LHCN-M2 (cell line): ENCODE measurements around the gene MBLAC1. TPM values are rescaled to one million over a fixed set of nuclear protein-coding genes. Genes with fewer than 3 reads are reported as not detected.

Experiments used
- DNase-seq: peaks from one replicate; pipeline ENCODE4 v3.0.0-alpha.2; 2012; ENCODE audit warnings: low read depth
- polyA plus RNA-seq: library from polyadenylated mRNA; unstranded; fragments of >200 nt; gene quantifications from one replicate; pipeline ENCODE4 v1.2.1, GENCODE V29; 2012; ENCODE audit warnings: missing spikeins
- total RNA-seq: library from RNA; depleted of rRNA; stranded (reverse); fragments of >200 nt; gene quantifications from 2 replicates; pipeline ENCODE4 v1.2.3, GENCODE V29; 2014; rRNA removed

MBLAC1 gene
- 1.9 and 5.9 TPM in 2 replicates for total RNA-seq
- polyA plus RNA-seq: 4.5 TPM

- DNase-seq: peak; percentile 93
Observed at GRCh38 chr7:100126931-100127865, at the start of gene MBLAC1. Gene MBLAC1, plus strand, starts transcription at chr7:100126967. Its CDS starts 429 bp downstream, at chr7:100127396.

- DNase-seq: no peak
Observed at GRCh38 chr7:100077205-100077604, 49.6 kb upstream of the MBLAC1 start.

- no peak for DNase-seq
Observed at GRCh38 chr7:100079024-100079560, 47.7 kb upstream of the MBLAC1 start.

- peak; percentile 27 for DNase-seq
Observed at GRCh38 chr7:100080907-100081534, 45.7 kb upstream of the MBLAC1 start.

GRCh38 chr7:100081535-100082102 is 45.1 kb upstream of the MBLAC1 start, which contains the start of gene ZNF3:
Gene ZNF3, minus strand, starts transcription at chr7:100081723. Its CDS starts 4,366 bp downstream, at chr7:100077357.
- peak; percentile 100 for DNase-seq

GRCh38 chr7:100082978-100083377 is 43.8 kb upstream of the MBLAC1 start:
- no peak for DNase-seq

GRCh38 chr7:100085515-100085914 is 41.3 kb upstream of the MBLAC1 start:
- no peak for DNase-seq

GRCh38 chr7:100087055-100087750 is 39.6 kb upstream of the MBLAC1 start:
- peak; percentile 90 for DNase-seq

GRCh38 chr7:100088095-100088620 is 38.6 kb upstream of the MBLAC1 start:
- no peak for DNase-seq

GRCh38 chr7:100088621-100089457 is 37.9 kb upstream of the MBLAC1 start, which contains the start of gene COPS6:
Gene COPS6, plus strand, starts transcription at chr7:100088969. Its CDS starts 22 bp downstream, at chr7:100088991.
- peak; percentile 78 for DNase-seq

GRCh38 chr7:100089458-100090196 is 37.1 kb upstream of the MBLAC1 start:
- DNase-seq: peak; percentile 65

DNA sequence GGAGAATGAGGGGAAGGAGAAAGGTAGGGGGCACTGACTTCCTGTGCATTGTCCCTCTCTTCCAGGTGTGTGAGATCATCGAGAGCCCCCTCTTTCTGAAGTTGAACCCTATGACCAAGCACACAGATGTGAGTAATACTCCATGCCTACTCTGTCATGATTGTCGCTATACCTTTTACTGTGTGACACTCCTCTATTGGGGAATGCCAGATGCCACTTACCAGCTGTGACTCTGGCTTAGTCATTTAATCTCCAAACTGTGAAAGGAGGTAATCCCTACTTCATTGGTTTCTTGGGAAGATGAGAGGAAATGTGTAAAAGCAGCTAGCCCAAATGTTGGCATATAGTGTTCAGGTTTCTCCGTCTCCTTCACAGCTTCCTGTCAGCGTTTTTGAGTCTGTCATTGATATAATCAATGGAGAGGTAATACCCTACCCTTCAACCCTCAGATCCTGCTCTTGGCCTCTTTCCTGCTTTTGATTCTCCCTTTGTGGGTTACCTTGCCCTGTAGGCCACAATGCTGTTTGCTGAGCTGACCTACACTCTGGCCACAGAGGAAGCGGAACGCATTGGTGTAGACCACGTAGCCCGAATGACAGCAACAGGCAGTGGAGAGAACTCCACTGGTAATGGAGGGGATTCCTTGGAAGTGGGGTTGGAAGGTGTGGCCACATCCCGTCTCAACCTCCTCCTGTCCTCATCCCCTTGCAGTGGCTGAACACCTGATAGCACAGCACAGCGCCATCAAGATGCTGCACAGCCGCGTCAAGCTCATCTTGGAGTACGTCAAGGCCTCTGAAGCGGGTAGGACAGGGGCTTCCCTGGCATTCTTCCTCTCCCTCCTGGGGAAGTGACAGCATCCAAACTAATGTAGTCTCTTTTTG is 36.0 kb upstream of the MBLAC1 start:
- DNase-seq: no peak

DNA sequence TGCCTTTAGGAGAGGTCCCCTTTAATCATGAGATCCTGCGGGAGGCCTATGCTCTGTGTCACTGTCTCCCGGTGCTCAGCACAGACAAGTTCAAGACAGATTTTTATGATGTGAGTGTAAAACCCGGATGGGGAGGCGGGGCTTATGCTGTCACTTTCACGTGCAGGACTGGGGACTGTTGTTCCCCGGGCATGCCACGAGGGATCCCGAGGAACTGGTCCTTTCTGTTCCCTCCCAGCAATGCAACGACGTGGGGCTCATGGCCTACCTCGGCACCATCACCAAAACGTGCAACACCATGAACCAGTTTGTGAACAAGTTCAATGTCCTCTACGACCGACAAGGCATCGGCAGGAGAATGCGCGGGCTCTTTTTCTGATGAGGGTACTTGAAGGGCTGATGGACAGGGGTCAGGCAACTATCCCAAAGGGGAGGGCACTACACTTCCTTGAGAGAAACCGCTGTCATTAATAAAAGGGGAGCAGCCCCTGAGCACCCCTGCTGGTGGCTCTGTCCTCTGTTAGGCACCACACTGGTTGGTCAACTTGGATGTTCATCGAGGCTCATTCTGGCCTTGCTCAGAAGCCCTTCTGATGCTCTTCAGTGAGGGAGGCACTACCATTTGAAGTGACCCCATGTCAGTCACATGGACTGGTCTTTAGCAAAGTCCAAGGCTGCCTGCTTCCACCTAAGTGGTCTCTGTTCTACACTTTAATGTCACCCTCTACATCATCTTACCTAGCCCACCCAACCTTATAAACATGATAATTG is 35.2 kb upstream of the MBLAC1 start:
- peak; percentile 36 for DNase-seq

DNA sequence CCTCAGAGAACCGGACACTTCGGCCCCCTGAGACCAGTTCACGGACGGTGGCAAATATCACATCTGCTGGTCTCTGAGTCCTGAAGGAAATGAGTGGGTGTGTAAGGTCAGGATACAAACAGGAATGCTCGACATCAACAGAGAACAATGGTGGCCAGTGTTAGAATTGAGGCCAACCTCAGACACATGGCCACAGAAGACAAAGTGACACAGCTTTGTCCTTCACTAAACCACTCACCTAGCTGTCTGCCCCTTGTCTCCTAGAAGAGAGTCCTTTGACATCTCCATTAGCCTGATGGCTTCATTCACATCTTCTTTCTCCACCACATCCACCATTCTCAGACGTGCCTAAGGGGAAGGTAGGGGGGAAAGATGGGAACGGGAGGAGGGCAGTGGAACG is 33.7 kb upstream of the MBLAC1 start:
- no peak for DNase-seq

- no peak for DNase-seq
Observed at GRCh38 chr7:100093498-100093897, 33.3 kb upstream of the MBLAC1 start.

DNA sequence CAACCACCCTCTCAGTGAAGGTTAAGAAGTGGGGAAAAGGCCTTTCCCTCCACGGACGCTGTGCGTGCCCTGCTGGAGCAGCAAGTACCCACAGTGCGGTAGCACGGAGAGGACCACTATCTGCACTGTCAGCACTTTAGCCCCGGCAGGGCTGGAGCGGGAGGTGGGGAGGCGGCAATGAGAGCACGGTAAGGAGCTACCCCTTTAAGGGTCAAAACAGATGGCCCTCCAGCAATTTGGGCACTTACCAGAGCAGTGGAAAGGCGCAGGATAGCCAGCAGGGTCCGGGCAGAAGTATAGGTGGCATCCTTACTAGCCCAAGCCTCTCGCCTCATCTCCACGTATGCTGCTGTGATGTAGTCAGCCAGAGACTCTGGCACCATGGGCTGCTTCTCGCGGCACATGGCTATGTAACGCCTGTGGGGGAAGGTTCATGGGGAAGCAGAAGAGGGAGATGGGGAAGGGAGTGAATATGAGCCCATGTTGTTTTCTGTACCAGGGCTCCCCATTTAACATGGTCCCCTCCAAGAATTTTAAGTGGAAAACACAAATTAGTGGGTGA is 32.8 kb upstream of the MBLAC1 start:
- no peak for DNase-seq

DNA sequence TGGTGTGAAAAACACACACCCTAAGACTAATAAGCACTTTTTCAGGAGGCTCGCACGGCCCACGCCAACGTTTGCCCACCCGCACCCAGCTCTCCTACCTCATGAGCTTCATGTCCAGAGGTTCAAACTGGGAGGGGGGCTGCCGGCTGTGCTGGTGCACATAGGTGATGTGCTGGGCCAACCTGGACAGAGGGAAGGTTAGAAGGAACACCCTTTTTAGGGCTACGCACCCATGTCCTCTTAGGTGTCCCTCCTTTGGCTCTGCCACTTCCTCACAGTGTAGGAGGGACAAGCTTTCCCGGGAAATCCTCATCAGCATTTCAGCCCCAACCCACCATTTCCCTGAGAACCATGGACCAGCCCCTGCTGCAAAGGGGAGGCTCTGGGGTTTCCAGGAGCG is 31.5 kb upstream of the MBLAC1 start:
- no peak for DNase-seq
